GM19395 (cell line): ENCODE data around the gene PROK1.
"Not testable (repeated sequence)": the region's sequence is repeated elsewhere in the genome, so short reads cannot be mapped to it uniquely, and the experiment has no call there.

Experiments
- ATAC-seq: cut with Tn5 transposase; IDR thresholded peaks from one replicate; pipeline ENCODE4 v1.9.1; 2021; ENCODE audit warnings: mild to moderate bottlenecking, moderate library complexity; ENCODE audit not compliant: unreplicated experiment

The PROK1 gene

GRCh38 chr1:110450929-110451328 is at the start of gene PROK1:
TSS of gene PROK1 (plus strand) at chr1:110451149. CDS start at chr1:110451217, 68 bp downstream.
- no peak for ATAC-seq

GRCh38 chr1:110403805-110404204 is 47.1 kb upstream of the PROK1 start:
- no peak for ATAC-seq

- ATAC-seq, result no peak
These were observed 46.5 kb upstream of the PROK1 start for GRCh38 chr1:110404401-110404800.

- not testable (repeated sequence) for ATAC-seq
These were observed 44.5 kb upstream of the PROK1 start for GRCh38 chr1:110406407-110406806.

- ATAC-seq, result peak; percentile 81
These were observed 43.4 kb upstream of the PROK1 start, which contains the start of gene LAMTOR5 for GRCh38 chr1:110407260-110408210. TSS of gene LAMTOR5 (minus strand) at chr1:110407694. CDS start at chr1:110407620, 74 bp downstream.

- no peak for ATAC-seq
These were observed 42.5 kb upstream of the PROK1 start for GRCh38 chr1:110408488-110408887.

- no peak for ATAC-seq
These were observed 41.6 kb upstream of the PROK1 start for GRCh38 chr1:110409316-110409715.

- no peak for ATAC-seq
These were observed 39.7 kb upstream of the PROK1 start for GRCh38 chr1:110411173-110411735.

GRCh38 chr1:110412576-110412975 is 38.4 kb upstream of the PROK1 start:
- peak; percentile 45 for ATAC-seq

GRCh38 chr1:110413045-110413444 is 37.9 kb upstream of the PROK1 start:
- ATAC-seq, result not testable (repeated sequence)

GRCh38 chr1:110418729-110419128 is 32.2 kb upstream of the PROK1 start:
- no peak for ATAC-seq

GRCh38 chr1:110420023-110420662 is 30.8 kb upstream of the PROK1 start:
- no peak for ATAC-seq

GRCh38 chr1:110420874-110421793 is 29.8 kb upstream of the PROK1 start:
- ATAC-seq, result no peak

GRCh38 chr1:110424699-110425611 is 26.0 kb upstream of the PROK1 start:
- no peak for ATAC-seq

- ATAC-seq, result no peak
These were observed 25.3 kb upstream of the PROK1 start for GRCh38 chr1:110425612-110426152.

- ATAC-seq, result no peak
These were observed 24.1 kb upstream of the PROK1 start for GRCh38 chr1:110426854-110427253.

GRCh38 chr1:110428946-110429345 is 22.0 kb upstream of the PROK1 start:
- no peak for ATAC-seq

- no peak for ATAC-seq
These were observed 20.6 kb upstream of the PROK1 start for GRCh38 chr1:110430366-110430765.

GRCh38 chr1:110430901-110431300 is 20.0 kb upstream of the PROK1 start:
- ATAC-seq, result no peak
